Right kidney (tissue), 1 donor: Measurements from ENCODE around the gene LRP2BP.
"Not testable (repeated sequence)": the region's sequence is repeated elsewhere in the genome, so short reads cannot be mapped to it uniquely, and the experiment has no call there.

Experiments
- DNase-seq: peaks from one replicate; pipeline ENCODE4 v3.0.0-alpha.2; 2016

LRP2BP gene

GRCh38 chr4:185395956-185396723 is 416 bp upstream of the LRP2BP start:
- peak; percentile 96 for DNase-seq

- DNase-seq, result no peak
Measured at GRCh38 chr4:185394568-185395237, 1.0 kb downstream of the LRP2BP start.

- DNase-seq, result no peak
Measured at GRCh38 chr4:185392156-185392555, 3.6 kb downstream of the LRP2BP start.

- DNase-seq, result no peak
Measured at GRCh38 chr4:185390941-185391340, 4.8 kb downstream of the LRP2BP start.

- DNase-seq, result no peak
Measured at GRCh38 chr4:185387957-185388356, 7.8 kb downstream of the LRP2BP start.

- DNase-seq, result peak; percentile 29
Measured at GRCh38 chr4:185384930-185385331, 10.8 kb downstream of the LRP2BP start.

- DNase-seq, result no peak
Measured at GRCh38 chr4:185384061-185384460, 11.7 kb downstream of the LRP2BP start.

GRCh38 chr4:185383451-185383850 is 12.3 kb downstream of the LRP2BP start:
- DNase-seq, result no peak

- DNase-seq, result no peak
Measured at GRCh38 chr4:185382754-185383153, 13.0 kb downstream of the LRP2BP start.

- no peak for DNase-seq
Measured at GRCh38 chr4:185381288-185382196, 14.2 kb downstream of the LRP2BP start.

- DNase-seq, result no peak
Measured at GRCh38 chr4:185380320-185380719, 15.4 kb downstream of the LRP2BP start.

GRCh38 chr4:185379326-185380295 is 16.1 kb downstream of the LRP2BP start:
- no peak for DNase-seq

GRCh38 chr4:185378264-185378663 is 17.5 kb downstream of the LRP2BP start:
- DNase-seq, result no peak

- no peak for DNase-seq
Measured at GRCh38 chr4:185374573-185374972, 21.2 kb downstream of the LRP2BP start.

- DNase-seq, result no peak
Measured at GRCh38 chr4:185374027-185374426, 21.7 kb downstream of the LRP2BP start.

- no peak for DNase-seq
Measured at GRCh38 chr4:185371702-185372101, 24.0 kb downstream of the LRP2BP start.

- DNase-seq, result no peak
Measured at GRCh38 chr4:185370268-185370949, 25.3 kb downstream of the LRP2BP start.

GRCh38 chr4:185369731-185370130 is 26.0 kb downstream of the LRP2BP start:
- no peak for DNase-seq

- DNase-seq, result no peak
Measured at GRCh38 chr4:185364886-185365285, 30.8 kb downstream of the LRP2BP start.

GRCh38 chr4:185363251-185363650 is 32.5 kb downstream of the LRP2BP start:
- no peak for DNase-seq

- DNase-seq, result not testable (repeated sequence)
Measured at GRCh38 chr4:185362570-185362969, 33.2 kb downstream of the LRP2BP start.
